ENCODE measurements around the gene C19orf67.

C19orf67 gene

DNA sequence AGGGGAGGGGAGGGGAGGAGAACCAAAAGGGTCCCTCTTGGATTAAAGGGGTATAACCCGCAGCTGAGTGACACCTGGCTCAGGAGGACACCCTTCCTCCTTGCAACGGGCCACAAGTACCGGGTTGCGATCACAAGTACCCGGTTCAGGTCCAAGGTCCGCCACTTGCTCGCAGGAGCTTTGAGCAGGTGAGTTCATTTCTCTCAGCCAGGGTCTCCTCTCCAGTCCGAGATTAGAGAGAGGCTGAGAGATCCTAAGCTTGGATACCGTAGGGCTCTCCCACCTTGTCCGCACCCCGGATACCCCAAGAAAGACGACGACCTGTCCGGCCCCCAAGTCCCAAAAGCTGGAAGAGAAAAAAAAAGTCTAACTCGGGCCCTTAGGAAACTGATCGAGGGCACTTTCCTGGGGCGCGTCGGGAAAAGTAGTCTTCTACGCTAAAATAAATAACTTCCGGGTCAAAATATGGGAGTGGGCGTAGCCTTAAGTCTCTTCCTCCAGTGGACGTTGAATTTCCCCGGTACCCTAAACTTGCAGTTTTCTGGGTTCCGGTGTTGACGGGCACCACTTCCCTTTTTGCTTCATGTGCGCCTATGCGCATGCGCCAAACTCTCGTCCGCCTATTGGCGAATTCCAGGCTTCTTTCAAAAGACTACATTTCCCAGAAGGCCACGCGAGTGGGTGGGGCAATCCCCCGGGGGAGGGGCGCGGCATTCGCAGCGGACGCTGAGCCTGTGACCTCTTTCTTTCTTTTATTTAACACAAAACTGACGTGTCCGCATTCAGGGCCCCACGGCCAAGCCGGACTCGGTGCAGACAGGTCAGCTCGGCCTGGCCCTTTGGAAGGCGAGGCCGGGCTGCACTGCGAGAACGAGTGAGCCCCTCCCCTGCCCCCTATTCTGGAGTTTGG is 4.4 kb downstream of the C19orf67 start:
- Histone ChIP-seq H3K27me3 (replicated peaks; ENCODE audit: control insufficient read depth, insufficient read depth, low read length) (no peaks in the 10 kb centered on the region), H3K4me3 (replicated peaks; ENCODE audit: low read depth, low read length) (peak overlapping the region; percentile 84), H3K36me3 (ENCODE audit: control insufficient read depth, insufficient read depth, low read length) (no peaks in the 10 kb centered on the region)
- TF ChIP-seq, protein P1, sequence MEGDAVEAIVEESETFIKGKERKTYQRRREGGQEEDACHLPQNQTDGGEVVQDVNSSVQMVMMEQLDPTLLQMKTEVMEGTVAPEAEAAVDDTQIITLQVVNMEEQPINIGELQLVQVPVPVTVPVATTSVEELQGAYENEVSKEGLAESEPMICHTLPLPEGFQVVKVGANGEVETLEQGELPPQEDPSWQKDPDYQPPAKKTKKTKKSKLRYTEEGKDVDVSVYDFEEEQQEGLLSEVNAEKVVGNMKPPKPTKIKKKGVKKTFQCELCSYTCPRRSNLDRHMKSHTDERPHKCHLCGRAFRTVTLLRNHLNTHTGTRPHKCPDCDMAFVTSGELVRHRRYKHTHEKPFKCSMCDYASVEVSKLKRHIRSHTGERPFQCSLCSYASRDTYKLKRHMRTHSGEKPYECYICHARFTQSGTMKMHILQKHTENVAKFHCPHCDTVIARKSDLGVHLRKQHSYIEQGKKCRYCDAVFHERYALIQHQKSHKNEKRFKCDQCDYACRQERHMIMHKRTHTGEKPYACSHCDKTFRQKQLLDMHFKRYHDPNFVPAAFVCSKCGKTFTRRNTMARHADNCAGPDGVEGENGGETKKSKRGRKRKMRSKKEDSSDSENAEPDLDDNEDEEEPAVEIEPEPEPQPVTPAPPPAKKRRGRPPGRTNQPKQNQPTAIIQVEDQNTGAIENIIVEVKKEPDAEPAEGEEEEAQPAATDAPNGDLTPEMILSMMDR (IDR thresholded peaks at IDR 0.05; ENCODE audit: insufficient read depth, low read length, poor library complexity, severe bottlenecking), result no peak
- DNase-seq (ENCODE audit: extremely low read depth, insufficient read length), result peak; percentile 96

DNA sequence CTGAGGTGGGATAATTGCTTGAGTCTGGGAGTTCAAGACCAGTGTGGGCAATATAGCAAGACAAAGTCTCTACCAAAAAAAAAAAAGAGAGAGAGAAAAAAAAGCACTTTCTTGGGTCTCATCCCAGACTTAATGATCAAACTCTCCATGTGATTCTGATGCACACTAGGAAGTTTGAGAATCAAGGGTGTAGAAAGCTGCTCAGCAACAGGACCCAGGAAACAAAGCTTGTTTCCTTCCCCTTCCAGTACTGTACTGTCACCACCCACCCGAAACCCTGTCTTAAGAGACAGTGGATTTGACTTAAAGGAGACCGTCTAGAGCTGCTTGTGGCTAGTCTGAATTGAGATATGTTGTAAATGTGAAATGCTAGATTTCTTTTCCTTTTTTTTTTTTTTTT is 7.2 kb downstream of the C19orf67 start:
- TF ChIP-seq, protein P1 (IDR thresholded peaks at IDR 0.05; ENCODE audit: insufficient read depth, low read length, poor library complexity, severe bottlenecking), result no peak
- no peaks in the 10 kb centered on the region for H3K36me3 ChIP-seq (ENCODE audit: control insufficient read depth, insufficient read depth, low read length)
- H3K27me3 ChIP-seq (replicated peaks; ENCODE audit: control insufficient read depth, insufficient read depth, low read length), result no peaks in the 10 kb centered on the region
- DNase-seq (ENCODE audit: extremely low read depth, insufficient read length), result no peak
- no peak overlapping the region for H3K4me3 ChIP-seq (replicated peaks; ENCODE audit: low read depth, low read length)

DNA sequence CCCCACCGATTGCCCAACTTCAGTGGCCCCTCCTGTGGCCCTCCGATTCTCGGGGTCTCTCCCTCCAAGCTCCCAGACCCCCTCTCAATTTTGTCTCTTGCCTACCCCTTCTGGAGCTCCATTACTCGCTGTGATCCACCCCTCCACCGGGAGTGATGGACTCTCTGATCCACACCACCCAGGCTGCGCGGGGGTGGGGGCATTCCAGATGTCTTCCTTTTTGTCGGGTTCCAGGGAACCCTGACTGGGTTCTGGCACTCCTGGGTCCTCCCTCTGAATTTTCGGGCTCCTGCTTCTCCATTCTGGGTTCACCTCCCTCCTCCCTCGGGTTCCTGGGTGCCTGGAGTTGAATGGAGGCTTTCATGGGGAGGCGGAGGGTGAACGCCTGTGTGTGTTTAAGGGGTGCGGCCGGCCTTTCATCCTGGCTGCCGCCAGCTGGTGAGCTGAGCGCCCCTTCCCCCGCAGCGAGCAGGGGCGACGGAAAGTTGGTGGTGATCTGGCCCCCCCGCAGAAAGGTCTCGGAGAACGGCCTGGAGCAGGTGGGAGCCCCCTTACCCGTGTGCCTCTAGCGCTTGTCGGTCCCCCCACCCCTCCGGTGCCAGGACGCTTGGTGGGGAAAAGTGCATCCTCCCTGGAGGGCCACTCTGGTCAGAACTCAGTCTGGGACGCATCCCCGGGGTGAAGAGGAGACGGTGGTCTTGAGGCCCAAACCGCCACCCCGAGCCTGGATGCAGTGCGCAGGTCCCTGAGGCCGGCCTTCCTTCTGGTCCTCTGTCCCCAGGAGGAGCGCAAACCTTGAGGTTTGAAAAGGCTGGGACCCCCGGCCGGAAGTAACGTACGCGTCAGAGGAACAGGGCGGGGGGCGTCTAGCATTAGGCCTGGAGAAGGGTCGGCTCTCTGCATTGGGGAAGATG is 11.4 kb downstream of the C19orf67 start:
- peak overlapping the region; percentile 45 for H3K4me3 ChIP-seq (replicated peaks; ENCODE audit: low read depth, low read length)
- no peaks in the 10 kb centered on the region; the same call in 1 of the 2 replicates for H3K27me3 ChIP-seq (replicated peaks; ENCODE audit: control insufficient read depth, insufficient read depth, low read length)
- no peaks in the 10 kb centered on the region for H3K36me3 ChIP-seq (ENCODE audit: control insufficient read depth, insufficient read depth, low read length)
- TF ChIP-seq, protein P1 (IDR thresholded peaks at IDR 0.05; ENCODE audit: insufficient read depth, low read length, poor library complexity, severe bottlenecking), result no peak
- DNase-seq (ENCODE audit: extremely low read depth, insufficient read length), result no peak

GRCh38 chr19:14073261-14073924 is 12.2 kb downstream of the C19orf67 start:
- TF ChIP-seq, protein P1 (IDR thresholded peaks at IDR 0.05; ENCODE audit: insufficient read depth, low read length, poor library complexity, severe bottlenecking), result no peak
- Histone ChIP-seq H3K36me3 (ENCODE audit: control insufficient read depth, insufficient read depth, low read length) (no peaks in the 10 kb centered on the region), H3K4me3 (replicated peaks; ENCODE audit: low read depth, low read length) (peak overlapping the region; percentile 55), H3K27me3 (replicated peaks; ENCODE audit: control insufficient read depth, insufficient read depth, low read length) (no peaks in the 10 kb centered on the region; the same call in 1 of the 2 replicates)
- peak; percentile 85 for DNase-seq (ENCODE audit: extremely low read depth, insufficient read length)

DNA sequence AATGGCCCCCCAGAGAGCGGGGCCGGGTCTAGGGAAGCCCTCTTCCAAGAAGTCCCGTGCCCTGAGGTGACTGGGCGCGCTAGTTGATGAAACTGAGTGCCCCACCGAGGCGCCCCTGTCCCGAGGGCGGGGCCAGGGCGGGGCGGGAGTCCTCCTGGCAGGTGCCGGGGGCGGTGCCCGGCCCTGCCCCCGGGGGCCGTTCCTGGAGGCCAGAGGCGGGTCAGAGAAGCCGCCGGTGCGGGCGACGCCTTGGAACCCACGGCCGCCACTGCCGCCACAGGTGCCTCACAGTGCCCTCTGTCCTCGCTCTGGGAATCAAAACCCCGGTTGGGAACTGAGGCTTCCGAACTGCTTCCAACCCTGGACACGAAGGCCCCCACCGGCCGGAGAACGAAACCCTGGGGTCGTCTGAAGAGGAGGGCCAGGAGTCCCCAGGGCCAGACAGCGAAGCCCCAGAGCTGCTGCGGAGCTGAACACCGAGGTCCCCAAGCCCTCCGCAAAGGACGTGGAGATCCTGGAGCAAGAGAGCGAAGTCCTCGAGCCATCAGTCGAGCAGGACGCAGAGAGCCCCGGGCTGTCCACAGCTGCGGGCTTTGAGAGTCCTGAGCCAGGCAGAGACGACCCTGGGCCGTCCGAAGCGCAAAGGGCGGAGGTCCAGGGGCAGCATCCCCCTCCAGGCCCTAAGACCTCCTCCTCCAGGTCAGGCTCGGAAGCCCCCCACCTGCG is 12.9 kb downstream of the C19orf67 start, which contains the start of gene MISP3:
TSS of gene MISP3 (plus strand) at position 252 of the 726 bp plus-strand sequence. CDS start 524 bp downstream, outside the sequence.
- no peaks in the 10 kb centered on the region; the same call in 1 of the 2 replicates for H3K27me3 ChIP-seq (replicated peaks; ENCODE audit: control insufficient read depth, insufficient read depth, low read length)
- DNase-seq (ENCODE audit: extremely low read depth, insufficient read length), result peak; percentile 49

More for the DNA sequence above, 12.9 kb downstream of the C19orf67 start, which contains the start of gene MISP3:
- Histone ChIP-seq H3K36me3 (ENCODE audit: control insufficient read depth, insufficient read depth, low read length) (no peaks in the 10 kb centered on the region), H3K4me3 (replicated peaks; ENCODE audit: low read depth, low read length) (peak within 1 kb of the TSS; percentile 55)
- TF ChIP-seq, protein P1 (IDR thresholded peaks at IDR 0.05; ENCODE audit: insufficient read depth, low read length, poor library complexity, severe bottlenecking), result no peak
